H9 (cell line): ENCODE data around the gene PTPN21. TPM values are rescaled to one million over a fixed set of nuclear protein-coding genes. Genes with fewer than 3 reads are reported as not detected.

Experiments
- DNase-seq: peaks from one replicate; pipeline ENCODE4 v3.0.0-alpha.2; 2017
- H2AFZ ChIP-seq: one replicate; pipeline ENCODE4 v1.6.1; 2013; ENCODE audit warnings: mild to moderate bottlenecking, low read length, control low read depth, moderate library complexity
- H2AK5ac ChIP-seq: 2 replicates; pipeline ENCODE4 v1.6.1; 2013; ENCODE audit warnings: low read length, control low read depth, mixed read lengths; ENCODE audit not compliant: insufficient read length
- H2BK120ac ChIP-seq: one replicate; pipeline ENCODE4 v1.6.1; 2013; ENCODE audit warnings: low read depth, mild to moderate bottlenecking, low read length, control low read depth, inconsistent platforms; ENCODE audit not compliant: poor library complexity, severe bottlenecking
- H2BK12ac ChIP-seq: 2 replicates; pipeline ENCODE4 v1.6.1; 2013; ENCODE audit warnings: low read length, control low read depth, mixed read lengths, low read depth; ENCODE audit not compliant: insufficient read length
- H2BK15ac ChIP-seq: 2 replicates; pipeline ENCODE4 v1.6.1; 2013; ENCODE audit warnings: low read depth, low read length, control low read depth
- H2BK20ac ChIP-seq: one replicate; pipeline ENCODE4 v1.6.1; 2013; ENCODE audit warnings: low read depth, mild to moderate bottlenecking, low read length, control low read depth, inconsistent platforms; ENCODE audit not compliant: poor library complexity, severe bottlenecking
- H2BK5ac ChIP-seq: 2 replicates; pipeline ENCODE4 v1.6.1; 2013; ENCODE audit warnings: low read length, control low read depth, mixed read lengths; ENCODE audit not compliant: insufficient read length
- H3K14ac ChIP-seq: 2 replicates; pipeline ENCODE4 v1.6.1; 2013; ENCODE audit warnings: low read length, control low read depth; ENCODE audit not compliant: insufficient read depth
- H3K18ac ChIP-seq: 2 replicates; pipeline ENCODE4 v1.6.1; 2013; ENCODE audit warnings: low read depth, mild to moderate bottlenecking, mixed read lengths, low read length, control low read depth; ENCODE audit not compliant: insufficient read length
- H3K23ac ChIP-seq: 2 replicates; pipeline ENCODE4 v1.6.1; 2013; ENCODE audit warnings: low read length, control low read depth, mixed read lengths, low read depth; ENCODE audit not compliant: insufficient read length
- H3K23me2 ChIP-seq: 2 replicates; pipeline ENCODE4 v1.6.1; 2013; ENCODE audit warnings: low read depth, mild to moderate bottlenecking, mixed read lengths, low read length, control low read depth; ENCODE audit not compliant: insufficient read length, poor library complexity, severe bottlenecking
- H3K27ac ChIP-seq: 2 replicates; pipeline ENCODE4 v1.5.1; 2013; ENCODE audit warnings: low read length, control low read depth, mixed read lengths, low read depth; ENCODE audit not compliant: insufficient read length
- H3K27me3 ChIP-seq: 2 replicates; pipeline ENCODE4 v1.6.1; 2013; ENCODE audit warnings: low read length, control low read depth, inconsistent platforms; ENCODE audit not compliant: insufficient read depth
- H3K4ac ChIP-seq: 2 replicates; pipeline ENCODE4 v1.6.1; 2013; ENCODE audit warnings: low read depth, mild to moderate bottlenecking, control low read depth, inconsistent platforms, low read length, moderate library complexity
- H3K4me1 ChIP-seq: 2 replicates; pipeline ENCODE4 v1.6.1; 2013; ENCODE audit warnings: low read length, control low read depth, inconsistent platforms; ENCODE audit not compliant: insufficient read depth
- H3K4me2 ChIP-seq: 2 replicates; pipeline ENCODE4 v1.6.1; 2013; ENCODE audit warnings: low read length, control low read depth, mixed read lengths; ENCODE audit not compliant: insufficient read length, insufficient read depth
- H3K56ac ChIP-seq: 2 replicates; pipeline ENCODE4 v1.6.1; 2013; ENCODE audit warnings: low read depth, mild to moderate bottlenecking, mixed read lengths, low read length, control low read depth; ENCODE audit not compliant: insufficient read length
- H3K79me1 ChIP-seq: 2 replicates; pipeline ENCODE4 v1.6.1; 2013; ENCODE audit warnings: low read depth, mild to moderate bottlenecking, moderate library complexity, low read length, control low read depth, inconsistent platforms; ENCODE audit not compliant: insufficient read depth, poor library complexity, severe bottlenecking
- H3K79me2 ChIP-seq: 2 replicates; pipeline ENCODE4 v1.6.1; 2013; ENCODE audit warnings: low read length, control low read depth, inconsistent platforms; ENCODE audit not compliant: insufficient read depth
- H3K9ac ChIP-seq: 2 replicates; pipeline ENCODE4 v1.6.1; 2013; ENCODE audit warnings: low read length, control low read depth, mixed read lengths; ENCODE audit not compliant: insufficient read length; ENCODE audit errors: extremely low read depth
- H3K9me3 ChIP-seq: one replicate; pipeline ENCODE4 v1.6.1; 2013; ENCODE audit warnings: low read depth, low read length, inconsistent platforms; ENCODE audit not compliant: control insufficient read depth
- H3T11ph ChIP-seq: one replicate; pipeline ENCODE4 v1.6.1; 2013; ENCODE audit warnings: mild to moderate bottlenecking, low read length, control low read depth, inconsistent platforms
- H4K20me1 ChIP-seq: one replicate; pipeline ENCODE4 v1.6.1; 2013; ENCODE audit not compliant: control insufficient read depth, insufficient read length, insufficient read depth
- H4K5ac ChIP-seq: 2 replicates; pipeline ENCODE4 v1.6.1; 2013; ENCODE audit warnings: low read depth, mild to moderate bottlenecking, mixed read lengths, low read length, control low read depth; ENCODE audit not compliant: insufficient read length
- H4K8ac ChIP-seq: replicated peaks from 2 replicates; pipeline ENCODE4 v1.6.1; 2013; ENCODE audit warnings: low read length, control low read depth, mixed read lengths, low read depth; ENCODE audit not compliant: insufficient read length
- H4K91ac ChIP-seq: 2 replicates; pipeline ENCODE4 v1.6.1; 2013; ENCODE audit warnings: low read depth, mild to moderate bottlenecking, moderate library complexity, mixed read lengths, low read length, control low read depth; ENCODE audit not compliant: insufficient read length
- H3K27ac Mint-ChIP-seq, 3 experiments: 2 replicates in 2 of 3; 3 replicates in 1 of 3; pipeline ENCODE4 v1.8.0; 2020 to 2021; ENCODE audit warnings: mixed read lengths in 3 of 3, mild to moderate bottlenecking in 1 of 3, moderate library complexity in 1 of 3
- H3K27me3 Mint-ChIP-seq: 2 replicates; pipeline ENCODE4 v1.8.0; 2021; ENCODE audit warnings: low read depth, mild to moderate bottlenecking, moderate library complexity, mixed read lengths
- H3K36me3 Mint-ChIP-seq, 3 experiments: 2 replicates in 2 of 3; 3 replicates in 1 of 3; pipeline ENCODE4 v1.8.0; 2020 to 2021; ENCODE audit warnings: low read depth in 3 of 3, mixed read lengths in 3 of 3; ENCODE audit not compliant: insufficient read depth in 1 of 3
- H3K4me1 Mint-ChIP-seq, 2 experiments: 2 replicates each; pipeline ENCODE4 v1.8.0; 2020; ENCODE audit warnings: mixed read lengths in 2 of 2
- H3K4me3 Mint-ChIP-seq, 2 experiments: 2 replicates in 1 of 2; 3 replicates in 1 of 2; pipeline ENCODE4 v1.8.0; 2020 to 2021; ENCODE audit warnings: mild to moderate bottlenecking in 2 of 2, mixed read lengths in 2 of 2, moderate library complexity in 1 of 2
- H3K9me3 Mint-ChIP-seq, 2 experiments: 2 replicates in 1 of 2; 3 replicates in 1 of 2; pipeline ENCODE4 v1.8.0; 2020; ENCODE audit warnings: mild to moderate bottlenecking in 2 of 2, mixed read lengths in 2 of 2, moderate library complexity in 1 of 2
- CTCF ChIP-seq: fragments of 200-600 bp; sonication (generic); conservative IDR thresholded peaks from 3 replicates; pipeline ENCODE4 v1.8.0; 2021; ENCODE audit warnings: antibody characterized with exemption, mild to moderate bottlenecking
- WGBS: extraction: QIAGEN DNeasy Blood & Tissue Kit; methylation state at CpG from one replicate; pipeline ENCODE4 v1.1.7; 2013; ENCODE audit warnings: missing lambda C conversion rate, low lambda C conversion rate, mixed read lengths; ENCODE audit not compliant: insufficient read length; ENCODE audit errors: extremely low coverage; 5-methylcytosine and 5-hydroxymethylcytosine counted together
- total RNA-seq: library from RNA; stranded (reverse); gene quantifications from 2 replicates; pipeline ENCODE4 v1.2.1, GENCODE V29; 2021

PTPN21 gene
- total RNA-seq, 1 experiment from 2014 or later = 14.3 TPM

GRCh38 chr14:88535813-88536212, 19.0 kb downstream of the PTPN21 start:
- H3K4me2 ChIP-seq = no peak overlapping the region
- no peaks in the 10 kb centered on the region for H3K79me1 ChIP-seq
- H3K4me3 Mint-ChIP-seq = no peak overlapping the region
- no CpG with 5 or more reads among the region's 4 CpGs for WGBS
- peaks cover 4 to 20% (median 16%) of the 10 kb centered on the region in 3 experiments for H3K36me3 Mint-ChIP-seq
- H2AFZ ChIP-seq = no peak overlapping the region
- peak overlapping the region in 1 of 3 experiments; percentile 10; a peak in 1 of 7 replicates for H3K27ac Mint-ChIP-seq
- no peak overlapping the region for H2BK12ac ChIP-seq
- H3K4me1 Mint-ChIP-seq = no peaks in the 10 kb centered on the region
- no peak overlapping the region for H2BK15ac ChIP-seq
- no peak overlapping the region for H4K8ac ChIP-seq
- no peak overlapping the region for H2BK20ac ChIP-seq
- no peak overlapping the region for H3K18ac ChIP-seq
- H3K9me3 Mint-ChIP-seq = peaks cover 0 to under 1% of the 10 kb centered on the region in 2 experiments; a peak in 1 of 5 replicates
- H2BK5ac ChIP-seq = no peak overlapping the region
- H3K4me1 ChIP-seq = peaks cover 2% of the 10 kb centered on the region; the same call in 1 of the 2 replicates
- no peak overlapping the region for H3K23ac ChIP-seq
- H4K5ac ChIP-seq = no peak overlapping the region
- H3K27me3 ChIP-seq = no peaks in the 10 kb centered on the region
- no peak overlapping the region for H3K27ac ChIP-seq
- no peak overlapping the region for H4K91ac ChIP-seq
- no peaks in the 10 kb centered on the region for H3K23me2 ChIP-seq
- H3T11ph ChIP-seq = no peak overlapping the region
- no peak overlapping the region for H3K9ac ChIP-seq
- no peak overlapping the region for H3K56ac ChIP-seq
- no peak overlapping the region for H2AK5ac ChIP-seq
- H4K20me1 ChIP-seq = no peaks in the 10 kb centered on the region
- H3K14ac ChIP-seq = no peak overlapping the region
- DNase-seq = no peak
- no peak overlapping the region for H3K4ac ChIP-seq
- TF ChIP-seq CTCF = no peak
- no peaks in the 10 kb centered on the region for H3K27me3 Mint-ChIP-seq
- no peaks in the 10 kb centered on the region for H3K79me2 ChIP-seq
- no peaks in the 10 kb centered on the region for H3K9me3 ChIP-seq
- no peak overlapping the region for H2BK120ac ChIP-seq
